NCI-H748 (cell line): ENCODE data around the gene PSMD14.

Source experiments
- DNase-seq: peaks from one replicate; lab custom pipeline; 2025; ENCODE audit not compliant: unreplicated experiment; lab: John Stamatoyannopoulos, UW

The PSMD14 gene

DNA sequence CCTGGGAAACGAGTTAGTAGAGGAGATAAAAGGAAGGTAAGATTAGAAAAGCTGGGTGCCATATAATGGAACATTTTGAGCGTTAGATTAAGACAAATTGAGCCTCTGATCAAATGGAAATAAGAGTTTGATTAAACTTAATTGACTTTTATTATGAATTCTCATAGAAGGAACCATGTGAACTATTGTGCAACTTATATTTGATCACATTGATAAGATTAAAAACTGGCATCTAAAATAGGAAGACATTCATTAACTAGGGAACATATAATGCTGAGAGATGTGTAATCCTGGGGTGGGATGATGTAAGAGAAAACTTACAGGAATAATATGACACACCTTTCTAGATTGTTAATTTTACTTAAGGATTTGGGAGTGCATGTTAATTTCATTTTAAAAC is 130.4 kb downstream of the PSMD14 start:
- DNase-seq: no peak

GRCh38 chr2:161445097-161445496 is 136.9 kb downstream of the PSMD14 start:
- DNase-seq: no peak

DNA sequence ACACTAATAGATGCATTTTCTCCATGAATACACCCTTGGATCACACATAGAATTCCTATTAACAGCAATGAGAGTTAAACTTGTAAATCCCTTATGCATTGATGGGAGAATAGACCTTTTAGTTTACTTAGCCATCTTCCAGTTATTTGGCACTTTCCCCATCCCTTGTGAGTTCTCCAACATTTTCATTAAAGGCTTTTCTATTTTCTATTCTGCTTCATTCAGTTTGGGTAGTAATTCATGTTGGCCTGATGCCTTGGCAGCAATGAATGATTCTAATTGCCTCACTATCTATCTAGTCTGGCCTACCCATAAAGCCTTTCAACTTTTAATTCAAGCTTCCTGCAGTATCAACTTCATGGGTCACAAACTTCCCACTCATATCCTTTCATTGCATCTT is 140.2 kb downstream of the PSMD14 start:
- DNase-seq: no peak
